ENCODE data around the gene TRPV3.

TRPV3 gene

GRCh38 chr17:3596804-3597464 lies 39.3 kb upstream of the TRPV3 start:
- TF ChIP-seq, protein P1, sequence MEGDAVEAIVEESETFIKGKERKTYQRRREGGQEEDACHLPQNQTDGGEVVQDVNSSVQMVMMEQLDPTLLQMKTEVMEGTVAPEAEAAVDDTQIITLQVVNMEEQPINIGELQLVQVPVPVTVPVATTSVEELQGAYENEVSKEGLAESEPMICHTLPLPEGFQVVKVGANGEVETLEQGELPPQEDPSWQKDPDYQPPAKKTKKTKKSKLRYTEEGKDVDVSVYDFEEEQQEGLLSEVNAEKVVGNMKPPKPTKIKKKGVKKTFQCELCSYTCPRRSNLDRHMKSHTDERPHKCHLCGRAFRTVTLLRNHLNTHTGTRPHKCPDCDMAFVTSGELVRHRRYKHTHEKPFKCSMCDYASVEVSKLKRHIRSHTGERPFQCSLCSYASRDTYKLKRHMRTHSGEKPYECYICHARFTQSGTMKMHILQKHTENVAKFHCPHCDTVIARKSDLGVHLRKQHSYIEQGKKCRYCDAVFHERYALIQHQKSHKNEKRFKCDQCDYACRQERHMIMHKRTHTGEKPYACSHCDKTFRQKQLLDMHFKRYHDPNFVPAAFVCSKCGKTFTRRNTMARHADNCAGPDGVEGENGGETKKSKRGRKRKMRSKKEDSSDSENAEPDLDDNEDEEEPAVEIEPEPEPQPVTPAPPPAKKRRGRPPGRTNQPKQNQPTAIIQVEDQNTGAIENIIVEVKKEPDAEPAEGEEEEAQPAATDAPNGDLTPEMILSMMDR (conservative IDR thresholded peaks at IDR 0.05; ENCODE audit: low read depth) = no peak
- no peak for DNase-seq (ENCODE audit: low spot score)
- POLR2A ChIA-PET (ENCODE audit: low non-redundant PET) = no interaction called here
- no peak overlapping the region for H3K27ac ChIP-seq
- CTCF ChIA-PET = interaction anchor here (0.6 kb wide), 1 partner anchor 71 kb away, joined by 3 read pairs; no protein-coding TSS in a partner anchor

GRCh38 chr17:3594976-3595375 lies 37.4 kb upstream of the TRPV3 start:
- TF ChIP-seq, protein P1 (conservative IDR thresholded peaks at IDR 0.05; ENCODE audit: low read depth) = no peak
- DNase-seq (ENCODE audit: low spot score) = no peak
- ChIA-PET POLR2A (ENCODE audit: low non-redundant PET) (no interaction called here), CTCF (no interaction called here)
- no peak overlapping the region for H3K27ac ChIP-seq

DNA sequence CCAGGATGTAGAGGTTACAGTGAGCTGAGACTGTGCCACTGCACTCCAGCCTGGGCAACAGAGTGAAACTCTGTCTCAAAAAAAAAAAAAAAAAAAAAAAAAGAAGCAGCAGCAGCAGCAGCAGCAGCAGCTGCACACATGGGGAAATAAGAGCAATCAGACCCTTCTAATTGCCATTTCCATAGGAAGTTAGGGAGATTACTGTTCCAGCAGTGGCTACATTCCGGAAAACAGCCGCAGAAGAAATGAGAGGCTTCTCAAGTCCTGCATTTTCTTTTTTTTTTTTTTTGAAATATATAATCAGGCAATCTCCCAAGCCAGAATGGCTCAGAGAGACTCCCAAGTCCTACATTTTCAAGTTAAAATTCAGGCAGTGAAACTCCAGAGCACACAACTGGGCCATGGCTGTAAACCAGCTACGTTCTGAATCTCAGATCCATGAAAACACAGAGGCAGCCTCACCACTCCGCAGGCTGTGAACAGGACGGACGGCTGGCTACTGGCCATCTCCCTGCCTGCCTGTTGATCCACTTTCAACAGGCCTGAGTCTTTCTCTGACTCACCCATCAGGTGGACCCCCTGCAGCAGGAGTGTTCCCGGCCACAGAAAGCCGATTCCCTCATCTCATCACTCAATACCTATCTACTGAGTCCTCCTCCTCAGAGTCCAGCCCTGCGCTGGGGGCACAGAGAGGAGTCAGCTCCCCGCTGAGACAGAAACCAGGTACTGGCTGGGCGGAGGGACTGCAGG lies 36.6 kb upstream of the TRPV3 start:
- no peak overlapping the region for H3K27ac ChIP-seq
- ChIA-PET POLR2A (ENCODE audit: low non-redundant PET) (no interaction called here), CTCF (interaction anchor here (0.6 kb wide), 2 partner anchors 40 kb away, joined by 3 to 4 read pairs; no protein-coding TSS in a partner anchor)
- TF ChIP-seq, protein P1 (conservative IDR thresholded peaks at IDR 0.05; ENCODE audit: low read depth) = no peak
- no peak for DNase-seq (ENCODE audit: low spot score)

GRCh38 chr17:3593384-3593783 lies 35.8 kb upstream of the TRPV3 start:
- ChIA-PET POLR2A (ENCODE audit: low non-redundant PET) (no interaction called here), CTCF (interaction anchor here (0.6 kb wide), 1 partner anchor 39 kb away, joined by 4 read pairs; no protein-coding TSS in a partner anchor)
- H3K27ac ChIP-seq = no peak overlapping the region
- TF ChIP-seq, protein P1 (conservative IDR thresholded peaks at IDR 0.05; ENCODE audit: low read depth) = no peak
- DNase-seq (ENCODE audit: low spot score) = no peak

- TF ChIP-seq, protein P1 (conservative IDR thresholded peaks at IDR 0.05; ENCODE audit: low read depth) = no peak
- CTCF ChIA-PET = interaction anchor here (0.6 kb wide), 1 partner anchor 90 kb away, joined by 5 read pairs; no protein-coding TSS in a partner anchor
- POLR2A ChIA-PET (ENCODE audit: low non-redundant PET) = no interaction called here
Observed at GRCh38 chr17:3592216-3592860, 34.7 kb upstream of the TRPV3 start.

GRCh38 chr17:3590768-3591167 lies 33.2 kb upstream of the TRPV3 start:
- ChIA-PET CTCF (no interaction called here), POLR2A (ENCODE audit: low non-redundant PET) (no interaction called here)
- H3K27ac ChIP-seq = no peak overlapping the region
- no peak for DNase-seq (ENCODE audit: low spot score)
- TF ChIP-seq, protein P1 (conservative IDR thresholded peaks at IDR 0.05; ENCODE audit: low read depth) = no peak

More at GRCh38 chr17:3592216-3592860, 34.7 kb upstream of the TRPV3 start:
- DNase-seq (ENCODE audit: low spot score) = no peak
- no peak overlapping the region for H3K27ac ChIP-seq
